ENCODE results near the gene MNX1.

MNX1 gene

GRCh38 chr7:157005456-157006204 is 4.8 kb downstream of the MNX1 start:
- TF ChIP-seq, protein P1, sequence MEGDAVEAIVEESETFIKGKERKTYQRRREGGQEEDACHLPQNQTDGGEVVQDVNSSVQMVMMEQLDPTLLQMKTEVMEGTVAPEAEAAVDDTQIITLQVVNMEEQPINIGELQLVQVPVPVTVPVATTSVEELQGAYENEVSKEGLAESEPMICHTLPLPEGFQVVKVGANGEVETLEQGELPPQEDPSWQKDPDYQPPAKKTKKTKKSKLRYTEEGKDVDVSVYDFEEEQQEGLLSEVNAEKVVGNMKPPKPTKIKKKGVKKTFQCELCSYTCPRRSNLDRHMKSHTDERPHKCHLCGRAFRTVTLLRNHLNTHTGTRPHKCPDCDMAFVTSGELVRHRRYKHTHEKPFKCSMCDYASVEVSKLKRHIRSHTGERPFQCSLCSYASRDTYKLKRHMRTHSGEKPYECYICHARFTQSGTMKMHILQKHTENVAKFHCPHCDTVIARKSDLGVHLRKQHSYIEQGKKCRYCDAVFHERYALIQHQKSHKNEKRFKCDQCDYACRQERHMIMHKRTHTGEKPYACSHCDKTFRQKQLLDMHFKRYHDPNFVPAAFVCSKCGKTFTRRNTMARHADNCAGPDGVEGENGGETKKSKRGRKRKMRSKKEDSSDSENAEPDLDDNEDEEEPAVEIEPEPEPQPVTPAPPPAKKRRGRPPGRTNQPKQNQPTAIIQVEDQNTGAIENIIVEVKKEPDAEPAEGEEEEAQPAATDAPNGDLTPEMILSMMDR (conservative IDR thresholded peaks at IDR 0.05; ENCODE audit: low read depth), result no peak
- ChIA-PET POLR2A (ENCODE audit: low non-redundant PET) (no interaction called here), CTCF (no interaction called here)
- no peak for DNase-seq (ENCODE audit: low spot score)
- H3K27ac ChIP-seq, result no peak overlapping the region

DNA sequence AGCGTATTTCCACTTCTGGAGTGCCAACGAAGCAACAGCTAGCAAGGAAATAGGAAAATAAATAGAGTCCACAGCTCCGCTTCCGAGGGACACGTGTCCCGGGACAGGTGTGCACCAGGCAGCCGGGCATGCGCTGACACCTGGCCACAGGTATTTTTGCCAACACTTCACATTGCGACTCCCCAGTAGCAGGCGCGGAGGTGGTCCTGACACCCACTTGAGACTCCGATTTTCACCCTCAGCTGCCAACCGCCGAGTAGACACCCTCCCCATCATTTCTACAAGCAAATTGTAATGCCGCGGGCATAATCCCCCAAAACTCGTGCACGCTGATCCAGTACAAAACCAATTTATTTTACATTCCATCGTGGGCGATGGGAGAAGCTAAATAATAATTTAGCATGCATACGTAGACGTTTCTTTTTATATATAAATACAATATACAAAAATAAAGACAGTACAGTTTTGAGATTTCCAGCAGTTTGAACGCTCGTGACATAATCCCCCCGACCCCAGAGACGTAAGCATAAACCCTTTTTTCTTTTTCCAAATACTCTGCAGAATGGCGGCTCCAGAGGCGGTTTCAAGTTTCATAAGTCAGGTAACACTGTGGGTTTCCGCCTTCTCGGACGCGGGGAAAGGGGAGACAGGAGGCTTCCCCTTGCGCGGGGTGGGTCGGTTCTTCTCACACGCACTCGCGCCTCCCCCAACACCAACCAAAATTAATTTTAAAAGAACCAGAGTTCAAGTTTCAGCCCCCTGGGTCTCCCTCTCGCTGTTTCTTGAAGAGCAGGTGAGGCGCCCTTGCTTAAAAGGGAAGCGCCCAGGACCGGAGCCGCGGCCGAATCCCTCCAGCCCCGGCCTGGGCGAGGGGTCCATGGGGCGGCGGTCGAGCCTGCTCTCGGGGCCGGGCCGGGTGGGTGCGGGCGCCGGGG is 5.7 kb downstream of the MNX1 start:
- POLR2A ChIA-PET (ENCODE audit: low non-redundant PET), result no interaction called here
- CTCF ChIA-PET, result no interaction called here
- TF ChIP-seq, protein P1 (conservative IDR thresholded peaks at IDR 0.05; ENCODE audit: low read depth), result no peak
- no peak overlapping the region for H3K27ac ChIP-seq
- no peak for DNase-seq (ENCODE audit: low spot score)

DNA sequence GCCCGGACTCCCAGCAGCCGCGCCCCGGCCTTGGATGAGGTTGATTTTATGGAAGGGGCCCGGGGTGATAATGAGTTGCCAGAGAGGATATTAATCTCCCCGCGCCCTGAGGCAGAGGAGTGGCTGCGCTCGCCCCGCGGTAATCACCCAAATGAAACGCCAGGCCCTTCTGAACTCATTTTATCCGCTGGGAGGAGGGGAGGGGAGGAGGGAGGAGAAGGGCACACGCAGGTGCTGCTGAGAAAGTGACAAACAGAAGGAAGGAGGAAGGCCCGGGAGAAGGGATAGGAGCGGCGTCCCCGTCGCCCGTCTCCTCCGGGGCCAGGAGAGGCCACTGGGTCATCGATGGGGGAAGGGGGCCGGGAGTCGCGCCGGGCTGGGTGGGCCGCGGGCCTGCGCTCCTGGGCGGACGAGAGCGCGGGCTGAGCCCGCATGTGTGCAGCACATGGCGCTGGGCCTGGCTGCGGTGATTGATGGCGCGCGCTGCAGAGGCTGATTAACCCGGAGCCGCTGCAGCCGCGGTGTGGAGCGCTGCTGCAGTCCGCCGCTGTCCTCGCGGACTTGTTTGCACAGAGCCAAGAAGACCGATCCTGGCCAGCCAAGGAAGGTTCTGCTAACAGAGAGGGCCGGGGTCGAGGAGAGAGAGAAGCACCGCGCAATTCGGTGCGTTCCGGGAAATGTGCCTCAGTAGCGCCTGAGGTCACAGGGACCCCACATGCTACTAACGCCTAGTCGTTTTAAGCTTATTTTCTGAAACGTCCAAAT is 6.5 kb downstream of the MNX1 start:
- ChIA-PET CTCF (no interaction called here), POLR2A (ENCODE audit: low non-redundant PET) (no interaction called here)
- H3K27ac ChIP-seq, result no peak overlapping the region
- no peak for DNase-seq (ENCODE audit: low spot score)
- TF ChIP-seq, protein P1 (conservative IDR thresholded peaks at IDR 0.05; ENCODE audit: low read depth), result no peak

DNA sequence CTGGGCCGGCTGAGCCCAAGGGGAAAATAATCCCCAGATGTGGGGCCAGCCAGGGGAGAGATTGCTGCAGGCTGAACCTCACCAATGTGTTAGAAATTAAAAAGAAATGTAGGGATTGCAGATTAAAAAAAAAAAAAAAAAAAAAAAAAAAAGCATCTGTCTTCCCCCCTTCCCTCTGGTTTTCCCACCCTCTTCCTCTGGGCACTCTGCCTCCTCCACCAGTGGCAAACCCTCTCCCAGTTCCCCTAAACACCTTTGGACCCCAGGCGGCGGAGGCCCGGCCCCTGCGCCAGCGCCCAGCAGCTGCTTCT is 7.1 kb downstream of the MNX1 start:
- DNase-seq (ENCODE audit: low spot score), result no peak
- ChIA-PET POLR2A (ENCODE audit: low non-redundant PET) (no interaction called here), CTCF (no interaction called here)
- TF ChIP-seq, protein P1 (conservative IDR thresholded peaks at IDR 0.05; ENCODE audit: low read depth), result no peak
- no peak overlapping the region for H3K27ac ChIP-seq

- ChIA-PET POLR2A (ENCODE audit: low non-redundant PET) (no interaction called here), CTCF (no interaction called here)
- DNase-seq (ENCODE audit: low spot score), result no peak
- TF ChIP-seq, protein P1 (conservative IDR thresholded peaks at IDR 0.05; ENCODE audit: low read depth), result no peak
- H3K27ac ChIP-seq, result no peak overlapping the region
Measured at GRCh38 chr7:157002819-157003421, 7.5 kb downstream of the MNX1 start.
